ENCODE measurements around the gene SRC. TPM values are rescaled to one million over a fixed set of nuclear protein-coding genes. Genes with fewer than 3 reads are reported as not detected.
A peak's percentile ranks its signal among the peaks of the same experiment; 100 is the strongest.

SRC gene
- total RNA-seq, 1 donor from 2014 or later = 25.1 TPM

DNA sequence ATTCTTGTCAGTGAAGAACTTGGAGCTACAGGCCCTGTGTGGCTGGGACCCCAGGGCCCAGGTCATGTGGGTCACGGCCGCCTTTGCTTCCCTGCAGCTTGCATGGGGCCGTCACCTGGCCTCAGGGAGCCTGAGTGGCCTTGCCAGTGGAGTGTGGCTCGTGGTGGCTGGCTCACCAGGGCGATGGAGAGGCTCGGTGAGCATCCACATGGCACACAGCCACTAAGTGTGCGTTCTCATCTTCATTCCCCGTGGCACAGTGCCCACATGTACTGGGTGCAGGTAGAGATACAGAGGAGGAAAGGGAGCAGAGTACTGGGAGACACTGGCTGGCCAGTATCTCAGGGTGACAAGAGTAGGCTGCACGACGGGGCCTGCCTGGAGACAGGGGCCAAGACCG, 35.0 kb upstream of the SRC start:
- Mint-ChIP-seq H3K4me1 (ENCODE audit: low read depth) (peaks cover 34% of the 10 kb centered on the region), H3K27me3 (ENCODE audit: low read depth) (no peaks in the 10 kb centered on the region), H3K9me3 (ENCODE audit: low read depth) (no peaks in the 10 kb centered on the region), H3K4me3 (ENCODE audit: unreplicated experiment) (no peak overlapping the region), H3K36me3 (ENCODE audit: low read depth) (peaks cover 3% of the 10 kb centered on the region), H3K27ac (ENCODE audit: unreplicated experiment) (no peak overlapping the region)
- peak; percentile 88 for DNase-seq (ENCODE audit: low spot score)
- TF ChIP-seq CTCF (IDR thresholded peaks at IDR 0.05) = no peak

DNA sequence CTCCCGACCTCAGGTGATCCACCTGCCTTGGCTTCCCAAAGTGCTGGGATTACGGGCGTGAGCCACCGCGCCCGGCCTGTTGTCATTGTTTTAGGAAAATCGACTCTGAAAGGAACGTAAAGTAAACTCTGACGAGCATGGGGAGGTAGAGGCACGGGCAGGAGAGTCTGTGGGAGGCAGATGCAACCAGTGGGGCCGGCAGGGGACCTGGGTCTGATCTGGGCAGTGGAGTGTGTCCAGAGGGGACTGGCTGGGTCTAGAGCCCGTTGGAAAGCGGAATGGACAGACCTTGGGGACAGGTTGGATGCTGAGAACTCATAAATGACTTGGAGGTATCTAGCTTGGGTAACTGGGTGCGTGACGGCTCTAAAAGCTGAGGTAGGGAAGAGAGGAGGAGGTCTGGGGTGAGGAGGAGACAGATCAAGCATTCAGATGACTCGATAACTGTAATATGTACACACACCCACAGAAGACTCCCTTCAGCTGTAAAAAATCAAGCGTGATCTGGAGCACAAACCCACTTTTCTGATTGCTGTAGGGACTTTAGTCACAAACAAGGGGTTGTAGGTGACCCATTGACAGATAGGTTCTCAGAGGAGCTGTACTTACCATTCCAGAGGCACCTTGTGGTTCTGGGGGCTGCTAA, 34.1 kb upstream of the SRC start:
- Mint-ChIP-seq H3K27ac (ENCODE audit: unreplicated experiment) (peak overlapping the region; percentile 11), H3K9me3 (ENCODE audit: low read depth) (no peaks in the 10 kb centered on the region), H3K4me3 (ENCODE audit: unreplicated experiment) (no peak overlapping the region), H3K27me3 (ENCODE audit: low read depth) (no peaks in the 10 kb centered on the region), H3K4me1 (ENCODE audit: low read depth) (peaks cover 34% of the 10 kb centered on the region), H3K36me3 (ENCODE audit: low read depth) (peaks cover 9% of the 10 kb centered on the region)
- TF ChIP-seq CTCF (IDR thresholded peaks at IDR 0.05) = no peak
- DNase-seq (ENCODE audit: low spot score) = peak; percentile 72

- H3K27me3 Mint-ChIP-seq (ENCODE audit: low read depth) = no peaks in the 10 kb centered on the region
- peaks cover 12% of the 10 kb centered on the region for H3K36me3 Mint-ChIP-seq (ENCODE audit: low read depth)
- no peak for TF ChIP-seq CTCF (IDR thresholded peaks at IDR 0.05)
- H3K4me3 Mint-ChIP-seq (ENCODE audit: unreplicated experiment) = no peak overlapping the region
- H3K27ac Mint-ChIP-seq (ENCODE audit: unreplicated experiment) = no peak overlapping the region
- H3K4me1 Mint-ChIP-seq (ENCODE audit: low read depth) = peaks cover 34% of the 10 kb centered on the region
- DNase-seq (ENCODE audit: low spot score) = peak; percentile 51
- H3K9me3 Mint-ChIP-seq (ENCODE audit: low read depth) = no peaks in the 10 kb centered on the region
These were observed 32.3 kb upstream of the SRC start for GRCh38 chr20:37313546-37314091.

- Mint-ChIP-seq H3K4me1 (ENCODE audit: low read depth) (peaks cover 34% of the 10 kb centered on the region), H3K9me3 (ENCODE audit: low read depth) (no peaks in the 10 kb centered on the region), H3K27me3 (ENCODE audit: low read depth) (no peaks in the 10 kb centered on the region), H3K4me3 (ENCODE audit: unreplicated experiment) (no peak overlapping the region), H3K27ac (ENCODE audit: unreplicated experiment) (no peak overlapping the region), H3K36me3 (ENCODE audit: low read depth) (peaks cover 11% of the 10 kb centered on the region)
- DNase-seq (ENCODE audit: low spot score) = peak; percentile 47
- TF ChIP-seq CTCF (IDR thresholded peaks at IDR 0.05) = no peak
These were observed 31.8 kb upstream of the SRC start for GRCh38 chr20:37314099-37314498.

GRCh38 chr20:37314617-37315016, 31.3 kb upstream of the SRC start:
- H3K27me3 Mint-ChIP-seq (ENCODE audit: low read depth) = no peaks in the 10 kb centered on the region
- peaks cover 13% of the 10 kb centered on the region for H3K36me3 Mint-ChIP-seq (ENCODE audit: low read depth)
- H3K4me3 Mint-ChIP-seq (ENCODE audit: unreplicated experiment) = no peak overlapping the region
- H3K4me1 Mint-ChIP-seq (ENCODE audit: low read depth) = peaks cover 34% of the 10 kb centered on the region
- no peaks in the 10 kb centered on the region for H3K9me3 Mint-ChIP-seq (ENCODE audit: low read depth)
- DNase-seq (ENCODE audit: low spot score) = peak; percentile 44
- no peak for TF ChIP-seq CTCF (IDR thresholded peaks at IDR 0.05)
- H3K27ac Mint-ChIP-seq (ENCODE audit: unreplicated experiment) = no peak overlapping the region

All from chondrocyte (in vitro differentiated cells).